Measurements from ENCODE around the gene ZNF777. TPM values are rescaled to one million over a fixed set of nuclear protein-coding genes. Genes with fewer than 3 reads are reported as not detected.

The ZNF777 gene
- total and polyA plus RNA-seq, 12 donors = 3.5 to 16.2 (median 11.8) TPM

- intact Hi-C loops (cut with DNase I) = no loop called here
- Histone ChIP-seq H3K27me3 (no peaks in the 10 kb centered on the region), H3K27ac (no peak overlapping the region), H3K4me3 (no peak overlapping the region), H3K4me1 (replicated peaks in 1 of 2) (no peaks in the 10 kb centered on the region), H3K36me3 (replicated peaks in 1 of 2) (no peaks in the 10 kb centered on the region), H3K9me3 (replicated peaks in 1 of 3) (no peaks in the 10 kb centered on the region)
- no peak for DNase-seq
- no peak for TF ChIP-seq POLR2A (IDR thresholded peaks at IDR 0.05)
- no peak for TF ChIP-seq CTCF (IDR thresholded peaks at IDR 0.05)
- WGBS, 4 donors = 80 to 87% (median 82%) methylated on average over 6 of the region's 6 CpGs
Observed at GRCh38 chr7:149409895-149410294, 51.0 kb downstream of the ZNF777 start.

- WGBS, 4 donors = 37 to 100% (median 80%) methylated on average over 3 to 6 of the region's 6 CpGs
- no peak for DNase-seq
- Histone ChIP-seq H3K36me3 (replicated peaks in 1 of 2) (no peaks in the 10 kb centered on the region), H3K4me1 (replicated peaks in 1 of 2) (no peaks in the 10 kb centered on the region), H3K4me3 (no peak overlapping the region), H3K27ac (no peak overlapping the region), H3K27me3 (no peaks in the 10 kb centered on the region), H3K9me3 (replicated peaks in 1 of 3) (no peaks in the 10 kb centered on the region)
- intact Hi-C loops (cut with DNase I) = no loop called here
- TF ChIP-seq CTCF (IDR thresholded peaks at IDR 0.05) (no peak), POLR2A (IDR thresholded peaks at IDR 0.05) (no peak)
Observed at GRCh38 chr7:149404825-149405224, 56.0 kb downstream of the ZNF777 start.

- no peak for DNase-seq
- Histone ChIP-seq H3K36me3 (replicated peaks in 1 of 2) (no peaks in the 10 kb centered on the region), H3K27me3 (no peaks in the 10 kb centered on the region), H3K4me3 (no peak overlapping the region), H3K4me1 (replicated peaks in 1 of 2) (no peaks in the 10 kb centered on the region), H3K27ac (no peak overlapping the region), H3K9me3 (replicated peaks in 1 of 3) (no peaks in the 10 kb centered on the region)
- WGBS, 4 donors = 87 to 90% (median 88%) methylated on average over 2 to 12 of the region's 12 CpGs
- intact Hi-C loops (cut with DNase I) = no loop called here
- TF ChIP-seq CTCF (IDR thresholded peaks at IDR 0.05) (no peak), POLR2A (IDR thresholded peaks at IDR 0.05) (no peak)
Observed at GRCh38 chr7:149404396-149404795, 56.5 kb downstream of the ZNF777 start.

DNA sequence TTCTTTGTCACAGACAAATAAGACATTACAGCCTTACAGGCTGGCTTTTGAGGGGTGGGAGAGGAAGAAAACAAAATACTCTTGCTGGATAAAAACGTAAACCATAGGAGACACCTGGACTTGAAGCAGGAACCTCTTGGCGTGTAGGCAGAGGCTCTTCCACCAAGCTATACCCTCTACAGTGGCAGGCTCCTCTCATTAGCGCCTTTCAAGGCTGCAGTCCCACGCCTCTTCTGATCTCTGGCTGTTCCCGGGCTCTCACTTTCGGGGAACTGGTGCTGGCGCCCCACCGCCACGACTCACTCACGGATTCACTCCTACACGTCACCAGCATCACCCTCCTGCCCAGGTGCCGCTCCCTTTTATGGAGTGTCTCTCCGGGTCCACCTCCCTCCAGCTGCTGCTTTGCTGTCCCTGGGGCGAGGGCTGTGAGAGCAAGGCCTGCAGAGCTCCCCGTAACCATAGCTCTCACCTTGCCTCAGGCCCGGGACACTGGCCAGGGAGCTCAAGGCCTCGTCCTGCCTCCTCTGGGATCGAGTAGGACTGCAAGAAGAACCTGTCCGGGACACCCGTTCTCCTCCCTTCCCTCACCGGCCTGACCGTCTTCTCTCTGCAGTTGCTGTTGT lies 62.6 kb downstream of the ZNF777 start:
- Histone ChIP-seq H3K9me3 (replicated peaks in 1 of 3) (no peaks in the 10 kb centered on the region), H3K36me3 (replicated peaks in 1 of 2) (no peaks in the 10 kb centered on the region), H3K27ac (no peak overlapping the region), H3K27me3 (no peaks in the 10 kb centered on the region), H3K4me1 (replicated peaks in 1 of 2) (no peaks in the 10 kb centered on the region), H3K4me3 (no peak overlapping the region)
- no peak for DNase-seq
- TF ChIP-seq CTCF (IDR thresholded peaks at IDR 0.05) (no peak), POLR2A (IDR thresholded peaks at IDR 0.05) (no peak)
- 64 to 75% (median 70%) methylated on average over 15 to 22 of the region's 22 CpGs for WGBS, 4 donors
- intact Hi-C loops (cut with DNase I) = no loop called here

Data from adrenal gland (tissue), 12 donors.